Transverse colon (tissue), 4 donors: Measurements from ENCODE around the gene NANS.

Experiments used
- CTCF ChIP-seq, 5 experiments: fragments of 200-600 bp in 3 of 5; fragments of 450-650 bp in 2 of 5; sonication (generic) in 3 of 5; IDR thresholded peaks; 1 replicate in 2 of 5; 2 replicates in 3 of 5; pipeline ENCODE4 v1.5.1; 2016 to 2017; ENCODE audit warnings: antibody characterized with exemption in 5 of 5, inconsistent platforms in 3 of 5, mild to moderate bottlenecking in 2 of 5, moderate library complexity in 1 of 5
- POLR2AphosphoS5 ChIP-seq, 3 donors: sonication (generic); formaldehyde crosslinking; IDR thresholded peaks; one replicate each; pipeline ENCODE4 v1.6.1; 2016; ENCODE audit warnings: antibody characterized with exemption in 3 of 3

DNA sequence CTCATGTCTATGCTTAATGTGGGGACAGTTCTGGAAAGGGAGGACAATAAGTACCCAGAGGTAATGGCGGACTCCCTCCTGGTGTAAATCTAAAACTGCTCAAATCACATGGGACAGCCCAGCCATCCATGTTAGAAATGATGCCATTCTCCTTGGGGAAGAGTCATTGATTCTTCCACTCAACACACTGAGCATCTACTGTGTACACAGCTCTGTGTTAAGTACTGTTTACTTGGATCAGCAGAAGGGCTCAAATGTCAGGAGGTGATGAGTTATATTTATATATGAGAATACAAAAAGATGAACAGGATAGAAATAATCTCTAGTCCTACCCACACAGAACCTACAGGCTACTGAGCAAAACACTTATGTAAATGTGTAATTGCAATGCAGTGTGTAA, 31.8 kb upstream of the NANS start:
- TF ChIP-seq POLR2AphosphoS5 (IDR thresholded peaks at IDR 0.05), result no peak
- TF ChIP-seq CTCF (IDR thresholded peaks at IDR 0.05), result no peak
